HG02610 (cell line): ENCODE measurements around the gene SCIN.
"Not testable (repeated sequence)": the region's sequence is repeated elsewhere in the genome, so short reads cannot be mapped to it uniquely, and the experiment has no call there.

Experiments used
- ATAC-seq: cut with Tn5 transposase; IDR thresholded peaks from one replicate; pipeline ENCODE4 v1.9.1; 2021; ENCODE audit warnings: mild to moderate bottlenecking, moderate library complexity; ENCODE audit not compliant: unreplicated experiment

SCIN gene

DNA sequence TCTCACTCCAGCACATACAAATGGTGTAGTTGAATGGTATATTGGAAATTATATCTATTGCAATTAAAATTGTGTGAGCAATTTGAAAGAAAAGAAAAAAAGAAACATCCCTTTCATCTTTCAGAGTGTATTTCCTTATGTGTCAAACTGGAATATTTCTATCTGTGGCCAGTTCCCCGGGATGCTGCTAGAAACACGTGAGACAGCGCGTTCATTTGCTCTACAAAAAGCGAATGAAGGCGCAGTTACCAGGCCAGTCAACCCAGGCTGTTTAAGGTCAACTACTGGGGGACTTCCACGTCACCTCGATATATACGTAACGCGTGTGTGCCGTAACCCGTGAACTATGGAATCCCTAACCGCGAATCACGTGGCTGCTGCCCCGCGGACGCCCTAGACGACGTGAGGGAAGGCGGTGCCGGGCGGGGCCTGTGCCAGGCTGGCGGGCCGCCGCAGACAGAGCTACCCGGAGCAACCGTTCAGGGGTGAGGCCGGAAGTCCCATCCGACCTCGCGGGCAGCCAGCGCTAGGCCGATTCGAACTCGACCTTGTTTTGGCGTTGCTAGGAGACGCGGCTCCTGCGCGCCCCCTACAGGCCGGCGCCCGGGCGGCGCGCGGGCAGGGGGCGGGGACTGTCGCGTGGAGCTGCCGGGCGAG is 115.8 kb downstream of the SCIN start:
- peak; percentile 80 for ATAC-seq

GRCh38 chr7:12686891-12687717 is 116.6 kb downstream of the SCIN start, which contains the start of gene ARL4A:
TSS of gene ARL4A (plus strand) at chr7:12687633. CDS start at chr7:12688255, 622 bp downstream.
- peak; percentile 91 for ATAC-seq

DNA sequence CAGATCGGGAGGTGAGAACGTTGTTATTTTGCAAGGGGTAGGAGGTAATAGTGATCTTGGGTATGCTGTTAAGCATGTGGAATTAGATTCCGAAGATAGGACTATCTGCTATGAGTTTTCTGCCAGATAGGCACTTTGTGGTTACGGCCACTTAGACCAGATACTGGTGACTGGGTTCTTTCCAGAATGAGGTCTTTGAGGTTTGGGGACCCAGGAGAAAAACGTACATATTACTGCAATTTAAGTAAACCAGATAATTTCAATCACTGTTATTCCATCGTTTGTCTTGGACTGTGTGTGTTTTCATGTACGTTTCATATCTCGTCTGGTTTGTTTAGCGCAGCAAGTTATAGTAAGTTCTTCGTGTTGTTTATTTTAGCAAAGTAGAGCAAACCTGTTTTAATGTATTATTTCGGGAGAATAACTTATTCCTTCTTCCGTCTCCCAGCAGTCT is 117.2 kb downstream of the SCIN start:
- no peak for ATAC-seq

DNA sequence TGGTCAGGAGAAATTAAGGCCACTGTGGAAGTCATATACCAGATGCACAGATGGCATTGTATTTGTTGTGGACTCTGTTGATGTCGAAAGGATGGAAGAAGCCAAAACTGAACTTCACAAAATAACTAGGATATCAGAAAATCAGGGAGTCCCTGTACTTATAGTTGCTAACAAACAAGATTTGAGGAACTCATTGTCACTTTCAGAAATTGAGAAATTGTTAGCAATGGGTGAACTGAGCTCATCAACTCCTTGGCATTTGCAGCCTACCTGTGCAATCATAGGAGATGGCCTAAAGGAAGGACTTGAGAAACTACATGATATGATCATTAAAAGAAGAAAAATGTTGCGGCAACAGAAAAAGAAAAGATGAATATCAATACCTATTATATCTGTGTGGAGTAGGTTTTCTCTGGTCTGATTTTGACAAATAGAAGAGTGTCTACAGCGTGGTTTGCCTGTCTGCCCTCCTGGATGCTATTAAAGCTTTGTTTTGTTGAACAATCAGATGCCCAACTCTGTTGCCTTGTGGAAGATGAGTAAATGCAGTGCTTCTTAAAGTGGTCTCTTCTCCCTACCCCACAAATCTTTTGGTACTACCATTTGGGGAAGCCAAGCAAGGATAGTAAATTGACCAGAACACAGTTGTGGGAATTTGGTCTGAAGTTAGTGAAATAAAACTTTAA is 118.1 kb downstream of the SCIN start:
- not testable (repeated sequence) for ATAC-seq

DNA sequence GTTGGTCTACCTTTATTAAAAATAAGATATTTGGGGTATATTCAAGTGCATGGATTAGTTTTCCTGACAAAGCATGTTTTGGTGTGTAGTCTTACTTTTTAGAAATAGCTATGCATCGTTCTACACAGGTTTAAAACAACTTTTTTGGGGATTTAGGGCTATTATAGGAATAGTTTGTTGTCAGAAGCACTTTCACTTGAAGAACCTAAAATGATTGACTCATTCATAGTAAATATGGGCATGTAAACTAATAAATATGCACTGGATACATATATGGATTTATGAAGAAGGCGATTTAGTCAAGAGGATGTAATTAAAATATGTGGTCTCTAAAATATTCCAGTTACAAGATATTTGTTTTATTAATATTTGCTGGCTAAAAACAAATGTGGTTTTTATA is 118.9 kb downstream of the SCIN start:
- ATAC-seq = no peak

DNA sequence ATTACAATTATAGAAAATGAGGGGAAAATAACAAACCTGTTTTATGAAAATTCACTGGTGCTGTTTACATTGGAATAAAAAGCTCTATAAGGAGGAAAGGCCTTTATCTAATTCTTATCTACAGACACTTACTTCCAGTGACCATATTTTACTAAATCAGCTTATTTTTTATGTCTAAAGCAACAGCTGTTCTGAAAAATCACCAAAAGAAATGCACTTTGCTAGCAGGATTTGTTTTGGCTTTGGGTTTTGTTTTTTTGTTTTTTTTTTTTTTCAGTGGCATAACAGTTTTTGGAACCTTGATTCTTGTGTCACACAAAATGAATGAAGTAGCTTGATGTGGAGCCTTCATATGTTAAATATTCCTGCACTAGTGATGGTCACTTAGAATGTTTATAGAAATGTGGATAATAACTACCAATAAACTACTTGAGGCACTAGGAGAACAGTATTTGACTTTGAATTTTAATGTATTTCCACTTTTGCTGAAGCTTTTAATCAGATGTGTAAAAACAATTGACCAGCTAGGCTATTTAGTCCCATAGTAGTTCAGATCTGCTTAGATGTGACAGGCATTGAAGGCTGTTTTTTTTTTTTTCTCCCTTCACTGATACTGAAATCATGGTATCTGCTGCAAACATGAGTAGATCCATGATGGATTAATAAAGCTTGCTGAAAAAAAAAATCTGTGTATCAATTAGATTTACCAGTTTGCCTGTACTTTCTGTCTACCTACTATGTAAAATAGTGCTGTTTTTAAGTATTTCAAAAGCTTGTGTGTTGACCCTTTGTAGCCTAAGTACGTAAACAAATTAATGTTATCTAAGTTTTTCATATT is 119.7 kb downstream of the SCIN start:
- ATAC-seq = no peak

GRCh38 chr7:12691388-12691787 is 120.9 kb downstream of the SCIN start:
- ATAC-seq = not testable (repeated sequence)

GRCh38 chr7:12692035-12692434 is 121.5 kb downstream of the SCIN start:
- no peak for ATAC-seq

GRCh38 chr7:12692479-12693259 is 122.1 kb downstream of the SCIN start:
- no peak for ATAC-seq

DNA sequence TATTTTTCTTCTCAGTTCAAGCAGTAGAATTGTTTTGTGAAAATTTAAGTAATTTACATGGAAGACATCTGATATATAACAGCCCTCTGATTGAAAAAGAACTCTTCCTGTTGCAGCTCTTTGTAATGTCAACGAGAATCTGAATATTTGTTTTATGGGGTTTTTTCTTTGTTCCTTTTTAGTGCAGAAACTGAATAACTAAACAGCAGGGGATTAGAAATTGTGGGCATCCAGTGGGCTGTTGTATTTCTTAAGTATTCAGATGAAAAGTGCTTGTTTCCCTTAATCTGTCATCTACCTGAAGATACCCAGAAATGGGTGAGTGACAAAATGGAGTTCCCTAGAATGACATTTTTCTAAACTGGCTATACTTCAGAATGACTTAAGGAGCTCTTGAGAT is 124.3 kb downstream of the SCIN start:
- ATAC-seq = no peak

DNA sequence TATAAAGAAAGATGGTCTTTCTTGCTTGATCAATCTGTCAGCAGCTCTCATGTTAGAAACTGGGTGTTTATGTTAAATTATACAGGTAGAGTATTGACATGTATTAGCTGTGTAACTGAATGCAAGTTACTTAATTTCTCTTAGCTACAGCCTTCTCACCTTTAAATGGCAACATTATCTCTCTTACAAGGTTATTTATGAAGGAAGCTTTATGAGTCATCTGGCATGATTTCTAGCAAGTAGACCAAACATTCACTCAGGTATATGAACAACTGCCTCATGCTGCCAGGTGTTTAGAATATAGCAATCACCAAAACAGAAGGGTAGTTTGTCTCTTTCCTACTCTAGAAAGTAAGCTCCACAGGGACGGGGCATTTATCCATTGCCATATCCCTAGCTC is 125.4 kb downstream of the SCIN start:
- ATAC-seq = no peak

DNA sequence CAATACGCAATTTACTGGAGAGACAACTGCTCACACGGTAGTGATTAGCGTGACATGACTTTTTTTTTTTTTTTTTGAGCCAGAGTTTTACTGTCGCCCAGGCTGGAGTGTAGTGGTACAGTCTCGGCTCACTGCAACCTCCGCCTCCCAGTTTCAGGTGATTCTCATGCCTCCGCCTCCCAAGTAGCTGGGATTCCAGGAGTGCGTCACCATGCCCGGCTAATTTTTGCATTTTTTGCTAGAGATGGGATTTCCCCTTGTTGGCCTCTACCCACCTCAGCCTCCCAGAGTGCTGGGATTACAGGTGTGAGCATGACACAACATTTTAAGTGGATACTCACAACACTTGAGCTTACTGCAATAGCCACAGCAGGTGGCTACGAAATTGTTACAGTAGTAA is 128.8 kb downstream of the SCIN start:
- no peak for ATAC-seq

- no peak for ATAC-seq
Observed at GRCh38 chr7:12701433-12701832, 130.9 kb downstream of the SCIN start.

DNA sequence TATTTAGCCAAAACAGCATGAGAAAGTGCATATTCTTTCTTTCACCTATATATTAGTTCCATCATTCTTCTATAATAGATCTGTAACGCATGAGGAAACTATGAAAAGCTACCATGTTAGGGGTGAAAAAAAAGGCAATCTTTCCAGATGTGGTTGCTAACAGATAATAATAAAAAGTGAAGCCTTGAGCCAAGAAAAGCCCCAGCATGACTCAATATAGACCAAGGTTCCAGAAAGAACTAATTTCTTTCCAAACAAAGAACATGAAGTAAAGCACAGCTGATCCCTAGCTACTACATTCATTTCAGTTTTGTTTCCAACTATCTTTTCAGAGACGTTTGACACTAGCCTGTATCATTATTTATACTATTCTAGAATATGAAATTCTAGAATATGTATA is 133.4 kb downstream of the SCIN start:
- ATAC-seq = no peak

- ATAC-seq = no peak
Observed at GRCh38 chr7:12705878-12706277, 135.4 kb downstream of the SCIN start.

GRCh38 chr7:12706900-12707536 is 136.5 kb downstream of the SCIN start:
- ATAC-seq = no peak

DNA sequence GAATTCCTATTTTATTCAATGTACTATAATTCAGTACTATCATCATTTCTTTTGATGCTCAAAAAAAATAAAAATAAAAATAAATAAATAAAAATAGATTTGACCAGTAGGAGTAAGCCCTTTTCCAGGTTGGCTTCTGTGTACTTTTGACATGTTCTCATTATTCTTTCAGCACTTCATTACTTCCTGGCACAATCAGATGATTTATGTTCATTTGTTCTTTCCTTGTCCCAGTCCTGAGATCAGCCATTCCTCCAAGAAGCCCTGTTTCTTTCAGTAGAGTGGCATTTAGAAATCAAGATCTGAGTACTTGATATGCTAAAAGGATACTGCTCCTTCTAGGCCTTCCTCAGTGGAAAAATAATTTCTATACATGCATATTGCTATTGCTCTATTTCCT is 137.8 kb downstream of the SCIN start:
- ATAC-seq = no peak
